ENCODE data around the gene TTC34.
"Not testable (repeated sequence)": the region's sequence is repeated elsewhere in the genome, so short reads cannot be mapped to it uniquely, and the experiment has no call there.

DNA sequence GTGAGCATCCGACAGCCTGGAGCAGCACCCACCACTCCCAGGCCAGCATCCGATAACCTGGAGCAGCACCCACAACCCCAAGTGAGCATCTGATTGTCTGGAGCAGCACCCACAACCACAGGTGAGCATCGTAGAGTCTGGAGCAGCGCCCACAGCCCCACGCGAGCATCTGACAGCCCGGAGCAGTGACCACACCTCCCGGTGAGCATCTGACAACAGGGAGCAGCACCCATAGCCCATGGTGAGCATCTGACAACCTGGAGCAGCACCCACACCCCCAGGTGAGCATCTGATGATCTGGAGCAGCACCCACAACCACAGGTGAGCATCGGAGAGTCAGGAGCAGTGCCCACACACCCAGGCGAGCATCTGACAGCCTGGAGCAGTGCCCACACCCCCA, 143.6 kb downstream of the TTC34 start:
- TF ChIP-seq, protein P1, sequence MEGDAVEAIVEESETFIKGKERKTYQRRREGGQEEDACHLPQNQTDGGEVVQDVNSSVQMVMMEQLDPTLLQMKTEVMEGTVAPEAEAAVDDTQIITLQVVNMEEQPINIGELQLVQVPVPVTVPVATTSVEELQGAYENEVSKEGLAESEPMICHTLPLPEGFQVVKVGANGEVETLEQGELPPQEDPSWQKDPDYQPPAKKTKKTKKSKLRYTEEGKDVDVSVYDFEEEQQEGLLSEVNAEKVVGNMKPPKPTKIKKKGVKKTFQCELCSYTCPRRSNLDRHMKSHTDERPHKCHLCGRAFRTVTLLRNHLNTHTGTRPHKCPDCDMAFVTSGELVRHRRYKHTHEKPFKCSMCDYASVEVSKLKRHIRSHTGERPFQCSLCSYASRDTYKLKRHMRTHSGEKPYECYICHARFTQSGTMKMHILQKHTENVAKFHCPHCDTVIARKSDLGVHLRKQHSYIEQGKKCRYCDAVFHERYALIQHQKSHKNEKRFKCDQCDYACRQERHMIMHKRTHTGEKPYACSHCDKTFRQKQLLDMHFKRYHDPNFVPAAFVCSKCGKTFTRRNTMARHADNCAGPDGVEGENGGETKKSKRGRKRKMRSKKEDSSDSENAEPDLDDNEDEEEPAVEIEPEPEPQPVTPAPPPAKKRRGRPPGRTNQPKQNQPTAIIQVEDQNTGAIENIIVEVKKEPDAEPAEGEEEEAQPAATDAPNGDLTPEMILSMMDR (IDR thresholded peaks at IDR 0.05; ENCODE audit: low read length), result not testable (repeated sequence)
- not testable (repeated sequence) for TF ChIP-seq EZH2 (IDR thresholded peaks at IDR 0.05; ENCODE audit: borderline replicate concordance, low read length)
